ENCODE results near the gene DPH3. TPM values are rescaled to one million over a fixed set of nuclear protein-coding genes. Genes with fewer than 3 reads are reported as not detected.

Gene DPH3
- total and polyA plus RNA-seq, 8 donors: 4.1 to 8.8 (median 6.8) TPM

DNA sequence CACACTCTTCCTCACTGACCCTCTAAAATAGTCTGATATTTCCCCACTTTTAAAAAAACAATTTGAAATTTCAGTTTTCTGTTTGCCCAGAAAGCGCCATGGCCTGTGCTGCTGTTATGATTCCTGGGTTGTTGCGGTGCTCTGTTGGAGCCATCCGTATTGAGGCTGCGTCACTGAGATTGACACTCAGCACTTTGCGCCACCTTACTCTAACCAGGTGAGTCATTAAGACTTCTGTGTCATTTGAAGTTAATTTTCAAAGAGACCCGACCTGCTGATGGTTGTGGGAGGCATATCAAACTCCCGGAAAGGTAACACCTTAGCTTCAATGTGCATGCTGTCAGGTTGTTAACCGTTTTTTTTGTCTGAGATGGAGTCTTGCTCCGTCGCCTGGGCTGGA is 6.1 kb upstream of the DPH3 start:
- Histone ChIP-seq H3K9me3 (no peaks in the 10 kb centered on the region), H3K4me3 (no peak overlapping the region), H3K4me1 (peaks cover 2 to 22% (median 8%) of the 10 kb centered on the region in 3 donors), H3K27me3 (no peaks in the 10 kb centered on the region), H3K27ac (no peak overlapping the region), H3K36me3 (peaks cover 0 to 17% (median 4%) of the 10 kb centered on the region in 3 donors)
- intact Hi-C loops (cut with DNase I): loop anchor here in 1 of 3 donors (5.0 kb wide), 1 partner anchor 276 kb away; no protein-coding TSS in a partner anchor
- TF ChIP-seq, protein P1, sequence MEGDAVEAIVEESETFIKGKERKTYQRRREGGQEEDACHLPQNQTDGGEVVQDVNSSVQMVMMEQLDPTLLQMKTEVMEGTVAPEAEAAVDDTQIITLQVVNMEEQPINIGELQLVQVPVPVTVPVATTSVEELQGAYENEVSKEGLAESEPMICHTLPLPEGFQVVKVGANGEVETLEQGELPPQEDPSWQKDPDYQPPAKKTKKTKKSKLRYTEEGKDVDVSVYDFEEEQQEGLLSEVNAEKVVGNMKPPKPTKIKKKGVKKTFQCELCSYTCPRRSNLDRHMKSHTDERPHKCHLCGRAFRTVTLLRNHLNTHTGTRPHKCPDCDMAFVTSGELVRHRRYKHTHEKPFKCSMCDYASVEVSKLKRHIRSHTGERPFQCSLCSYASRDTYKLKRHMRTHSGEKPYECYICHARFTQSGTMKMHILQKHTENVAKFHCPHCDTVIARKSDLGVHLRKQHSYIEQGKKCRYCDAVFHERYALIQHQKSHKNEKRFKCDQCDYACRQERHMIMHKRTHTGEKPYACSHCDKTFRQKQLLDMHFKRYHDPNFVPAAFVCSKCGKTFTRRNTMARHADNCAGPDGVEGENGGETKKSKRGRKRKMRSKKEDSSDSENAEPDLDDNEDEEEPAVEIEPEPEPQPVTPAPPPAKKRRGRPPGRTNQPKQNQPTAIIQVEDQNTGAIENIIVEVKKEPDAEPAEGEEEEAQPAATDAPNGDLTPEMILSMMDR (IDR thresholded peaks at IDR 0.05): no peak
- DNase-seq (no peak), FAIRE-seq (no peak), ATAC-seq (no peak)
- WGBS, 2 donors: 91 to 93% methylated on average over 10 of the region's 10 CpGs

DNA sequence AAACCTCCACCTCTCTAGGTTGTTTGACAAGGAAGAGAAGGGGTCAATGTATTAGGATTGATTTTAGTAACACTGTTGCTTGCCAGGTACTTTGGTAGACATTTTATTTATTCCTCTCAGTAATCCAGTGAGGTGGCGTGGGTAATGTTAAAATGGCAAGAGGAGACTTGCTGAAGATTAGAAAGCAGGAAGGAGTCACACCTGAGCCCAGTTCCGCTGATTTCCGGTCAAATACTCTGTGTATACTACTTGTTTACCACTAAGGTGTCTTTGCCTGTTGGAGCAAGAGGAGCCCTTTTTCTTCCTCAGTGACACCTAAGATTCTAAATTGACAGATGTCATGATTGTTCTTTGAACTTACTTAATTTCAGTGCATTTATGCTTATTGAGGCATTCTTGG is 2.0 kb upstream of the DPH3 start:
- peaks cover 5 to 34% (median 9%) of the 10 kb centered on the region in 3 donors for H3K4me1 ChIP-seq
- DNase-seq: no peak
- H3K4me3 ChIP-seq: peak overlapping the region in 1 of 4 donors; percentile 90
- WGBS, 2 donors: 34 to 62% methylated on average over 3 of the region's 3 CpGs
- TF ChIP-seq, protein P1 (IDR thresholded peaks at IDR 0.05): no peak
- no peaks in the 10 kb centered on the region for H3K27me3 ChIP-seq
- no peak for FAIRE-seq
- H3K27ac ChIP-seq: no peak overlapping the region
- H3K9me3 ChIP-seq: no peaks in the 10 kb centered on the region
- no peak for ATAC-seq
- peaks cover 0 to 9% (median 4%) of the 10 kb centered on the region in 3 donors for H3K36me3 ChIP-seq
- intact Hi-C loops (cut with DNase I): no loop called here

DNA sequence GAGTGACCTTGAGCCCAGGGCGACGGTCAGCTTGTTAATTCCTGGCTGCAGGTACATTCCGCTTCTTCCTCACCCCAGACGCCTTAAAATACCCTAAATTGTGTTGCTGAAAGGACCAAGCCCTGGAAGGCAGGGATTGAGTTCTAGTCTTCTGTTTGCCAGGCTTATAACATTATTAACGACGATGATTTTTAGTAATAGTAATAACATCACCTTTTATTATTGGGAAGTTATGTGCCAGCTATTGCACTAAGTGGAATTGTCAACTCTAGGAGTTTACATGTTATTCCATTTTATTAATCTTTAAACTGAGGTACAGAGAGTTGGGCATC is 678 bp upstream of the DPH3 start:
- H3K4me3 ChIP-seq: peak overlapping the region; percentile 63 to 90 (median 73)
- peaks cover 5 to 34% (median 9%) of the 10 kb centered on the region in 3 donors for H3K4me1 ChIP-seq
- no peak for DNase-seq
- intact Hi-C loops (cut with DNase I): no loop called here
- H3K27me3 ChIP-seq: no peaks in the 10 kb centered on the region
- ATAC-seq: no peak
- TF ChIP-seq, protein P1 (IDR thresholded peaks at IDR 0.05): no peak
- WGBS, 2 donors: 0 to 1% methylated on average over 6 of the region's 6 CpGs
- H3K9me3 ChIP-seq: no peaks in the 10 kb centered on the region
- no peak for FAIRE-seq
- peak overlapping the region; percentile 94 to 97 (median 96) for H3K27ac ChIP-seq
- peaks cover 0 to under 1% (median 0%) of the 10 kb centered on the region in 3 donors for H3K36me3 ChIP-seq

DNA sequence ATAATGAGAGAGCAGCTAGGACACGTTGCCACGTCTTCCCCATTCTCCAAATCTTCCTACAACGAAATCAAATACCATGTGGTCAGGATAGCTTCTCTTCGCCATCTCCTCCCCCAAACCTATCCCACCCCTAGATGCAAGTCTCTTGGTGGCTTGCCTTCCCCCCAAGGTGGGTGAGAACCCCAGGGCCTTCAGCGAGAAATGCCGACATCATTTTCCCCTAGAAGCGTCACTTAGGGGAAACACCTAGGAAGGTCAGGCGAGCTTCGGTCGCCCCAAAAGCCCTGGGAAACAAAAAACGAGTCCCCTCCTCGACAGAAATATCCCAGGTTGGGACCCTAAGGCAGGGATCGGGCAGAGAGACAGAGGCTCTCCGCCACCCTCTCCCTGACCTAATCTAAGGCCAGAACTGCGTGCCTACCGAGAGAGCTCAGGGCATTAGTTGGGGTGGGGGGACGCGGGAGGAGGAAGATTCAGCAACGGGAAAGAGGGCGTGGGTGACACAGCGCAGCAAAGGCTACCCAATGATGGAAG is 502 bp downstream of the DPH3 start:
- intact Hi-C loops (cut with DNase I): no loop called here
- no peak for ATAC-seq
- H3K9me3 ChIP-seq: no peaks in the 10 kb centered on the region
- peaks cover 0 to 10% (median 0%) of the 10 kb centered on the region in 3 donors for H3K36me3 ChIP-seq
- FAIRE-seq: no peak
- peak overlapping the region; percentile 63 to 90 (median 73) for H3K4me3 ChIP-seq
- TF ChIP-seq, protein P1 (IDR thresholded peaks at IDR 0.05): no peak
- no peak for DNase-seq
- no peaks in the 10 kb centered on the region for H3K27me3 ChIP-seq
- 0 to 1% methylated on average over 21 of the region's 21 CpGs for WGBS, 2 donors
- peaks cover 5 to 34% (median 9%) of the 10 kb centered on the region in 3 donors for H3K4me1 ChIP-seq
- peak overlapping the region; percentile 94 to 97 (median 96) for H3K27ac ChIP-seq

DNA sequence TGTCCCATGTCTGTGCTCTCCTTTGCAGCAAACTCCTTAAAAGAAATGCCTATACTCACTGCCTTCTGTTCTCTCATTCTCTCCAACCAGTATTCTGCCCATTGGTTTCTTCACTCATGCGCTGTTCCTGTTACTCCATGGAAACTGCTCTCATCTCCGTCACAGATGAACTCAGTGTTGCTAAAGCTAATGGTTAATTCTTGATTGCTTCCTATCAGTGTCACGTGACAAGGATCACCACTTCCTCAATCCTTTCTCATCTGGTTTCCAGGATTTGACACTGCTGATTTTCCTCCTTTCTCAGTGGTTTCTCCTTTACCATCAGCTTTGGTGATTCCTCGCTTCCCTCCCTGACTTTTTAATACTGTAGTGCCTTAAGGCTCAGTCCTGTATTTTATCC is 2.6 kb downstream of the DPH3 start:
- TF ChIP-seq, protein P1 (IDR thresholded peaks at IDR 0.05): no peak
- FAIRE-seq: no peak
- ATAC-seq: no peak
- Histone ChIP-seq H3K9me3 (no peaks in the 10 kb centered on the region), H3K4me1 (peaks cover 5 to 25% (median 7%) of the 10 kb centered on the region in 3 donors), H3K27ac (no peak overlapping the region), H3K27me3 (no peaks in the 10 kb centered on the region), H3K4me3 (no peak overlapping the region), H3K36me3 (peaks cover 0 to 15% (median 0%) of the 10 kb centered on the region in 3 donors)
- no peak for DNase-seq
- intact Hi-C loops (cut with DNase I): no loop called here
- WGBS, 2 donors: 67 to 78% methylated on average over 4 of the region's 4 CpGs

All from pancreas (tissue), 10 donors.